ENCODE measurements around the gene TMEM89. TPM values are rescaled to one million over a fixed set of nuclear protein-coding genes. Genes with fewer than 3 reads are reported as not detected.

The TMEM89 gene
- polyA plus RNA-seq, 1 donor, result not detected

DNA sequence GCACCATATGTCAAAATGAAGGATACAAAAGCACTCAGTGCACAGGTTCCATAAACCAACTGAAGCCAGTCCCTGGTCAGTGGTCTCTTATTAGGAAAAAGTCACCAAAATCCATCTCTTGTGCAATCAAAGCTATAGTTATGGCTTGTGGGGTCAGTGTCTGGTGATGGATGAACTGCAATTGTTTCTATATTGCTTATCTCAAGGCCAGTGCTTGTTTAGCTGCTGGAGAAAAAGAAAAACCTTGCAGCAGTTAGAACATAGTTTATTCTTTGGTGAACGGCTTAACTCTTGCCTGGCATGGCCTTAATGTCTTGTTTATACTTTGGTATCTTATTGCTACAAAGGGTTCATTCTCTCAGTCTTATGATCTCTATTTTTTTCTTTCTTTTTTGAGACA is 9.3 kb downstream of the TMEM89 start:
- DNase-seq, result no peak

DNA sequence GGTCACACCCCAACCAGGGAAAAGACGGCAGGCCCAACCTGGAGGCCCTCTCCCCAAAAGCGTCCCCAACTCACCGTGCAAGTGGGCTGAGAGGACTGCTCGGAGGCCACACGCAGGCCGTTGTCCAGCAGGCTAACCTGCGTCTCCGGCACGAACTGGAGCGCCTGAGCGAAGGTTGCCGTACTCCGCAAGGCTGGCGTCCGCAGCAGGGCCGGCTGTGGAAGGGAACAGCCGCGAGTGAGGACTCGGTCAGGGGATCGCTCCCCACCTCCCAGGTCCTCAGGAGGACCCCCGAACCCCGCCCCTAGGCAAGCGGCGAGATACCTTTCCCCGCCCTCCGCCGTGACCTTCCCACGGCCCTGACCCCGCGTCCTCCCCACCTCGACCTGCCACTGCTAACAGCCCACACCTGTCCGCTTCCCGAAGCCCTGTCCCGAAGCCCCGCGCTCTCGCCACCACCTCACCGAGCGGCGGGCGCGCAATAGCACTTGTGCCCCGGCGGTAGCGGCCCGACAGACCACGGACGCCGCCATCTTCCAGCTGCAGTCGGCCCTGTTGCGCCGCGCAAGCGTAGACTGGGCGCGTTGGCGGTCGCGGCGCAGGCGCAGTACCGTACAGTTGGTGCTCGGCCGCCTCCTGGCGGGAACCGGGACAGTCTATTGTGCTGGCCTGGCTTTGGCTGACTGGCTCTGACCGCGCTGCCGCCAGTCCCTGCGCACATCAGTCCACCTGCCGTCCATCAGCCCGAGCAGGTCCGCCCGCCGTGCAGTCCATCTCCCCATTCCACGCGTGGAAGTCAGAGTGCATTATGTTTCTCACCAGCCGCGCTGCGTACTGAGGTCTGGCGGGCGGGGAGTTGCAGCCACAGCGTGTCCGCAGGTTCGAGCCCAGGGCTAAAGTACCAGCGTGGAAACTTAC is 12.2 kb downstream of the TMEM89 start, which contains the start of gene UQCRC1:
Gene UQCRC1, minus strand, starts transcription at position 559 of the 918 bp plus-strand sequence. Its CDS starts 26 bp downstream, at position 533.
- peak; percentile 90 for DNase-seq

DNA sequence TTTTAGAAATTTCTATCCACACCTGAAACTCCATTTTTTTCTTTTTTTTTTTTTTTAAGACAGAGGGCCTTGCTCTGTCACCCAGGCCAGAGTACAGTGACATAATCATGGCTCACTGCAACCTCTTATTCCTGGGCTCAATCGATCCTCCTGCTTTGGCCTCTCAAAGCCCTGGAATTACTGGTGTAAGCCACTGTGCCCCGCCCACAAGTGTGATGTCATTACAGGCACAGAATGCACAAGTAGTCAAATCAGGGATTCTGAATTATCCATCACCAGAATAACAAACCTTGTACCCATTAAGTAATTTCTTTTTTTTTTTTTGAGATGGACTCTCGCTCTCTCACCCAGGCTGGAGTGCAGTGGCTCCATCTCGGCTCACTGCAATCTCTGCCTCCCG is 14.1 kb downstream of the TMEM89 start:
- no peak for DNase-seq

DNA sequence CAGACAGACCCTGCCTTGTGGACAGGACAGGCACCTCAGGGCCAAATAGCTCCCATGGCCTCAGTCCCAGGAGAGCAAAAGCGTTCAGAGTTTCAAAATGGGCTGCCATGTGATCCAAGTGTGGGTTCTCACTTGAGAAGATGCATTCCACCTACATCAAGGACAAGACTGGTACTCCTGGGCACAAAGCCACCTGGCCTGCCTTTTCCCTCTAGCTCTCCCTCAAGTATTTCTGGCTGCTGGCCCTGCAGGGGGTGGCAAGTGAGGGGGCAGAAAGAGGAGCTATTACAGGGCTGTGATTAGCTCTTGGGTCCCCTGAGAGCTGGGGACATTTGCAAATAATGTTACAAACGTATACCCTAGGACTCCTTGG is 20.0 kb downstream of the TMEM89 start:
- no peak for DNase-seq

DNA sequence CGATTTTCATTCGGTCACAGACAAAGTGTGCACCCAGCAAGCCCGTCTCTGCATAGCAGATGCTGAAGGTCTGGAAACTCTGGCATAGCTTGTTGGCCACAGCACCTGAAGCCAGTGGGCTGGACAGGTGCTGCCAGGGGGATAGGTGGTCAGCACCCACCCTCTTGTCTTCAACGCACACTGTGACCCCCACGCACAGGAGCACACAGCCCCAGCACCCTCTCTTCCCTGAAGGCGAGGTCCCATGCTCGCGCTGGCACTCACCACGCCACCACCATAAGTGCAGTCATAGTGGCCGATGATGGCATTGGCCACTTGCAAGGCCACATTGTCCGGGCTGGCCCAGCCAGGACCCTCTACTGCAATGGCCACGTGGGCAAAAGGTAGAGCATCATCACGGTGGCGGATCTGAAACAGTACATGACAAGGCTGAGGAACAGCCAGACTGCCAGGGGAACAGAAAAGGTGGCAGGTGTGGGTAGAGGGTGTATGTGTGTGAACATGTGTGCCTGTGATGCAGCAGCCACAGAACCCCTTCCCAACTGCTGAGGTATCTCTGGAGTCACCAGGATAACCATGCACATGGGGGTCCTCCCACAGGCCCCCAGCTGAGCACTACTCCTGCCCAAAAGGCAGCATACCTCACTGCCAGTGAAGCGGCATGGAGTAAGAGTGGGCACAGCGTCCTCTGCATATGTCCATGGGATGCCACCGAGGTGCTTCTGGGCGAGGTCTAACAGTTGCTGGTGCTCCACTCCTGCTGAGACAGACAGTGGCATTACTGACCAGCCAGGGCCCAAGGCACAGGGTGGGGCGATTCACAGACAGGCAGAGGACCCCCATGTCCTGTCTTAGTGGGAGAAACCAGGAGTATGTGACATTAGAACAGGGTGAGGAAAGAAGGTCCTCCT is 20.6 kb downstream of the TMEM89 start:
- DNase-seq, result no peak

DNA sequence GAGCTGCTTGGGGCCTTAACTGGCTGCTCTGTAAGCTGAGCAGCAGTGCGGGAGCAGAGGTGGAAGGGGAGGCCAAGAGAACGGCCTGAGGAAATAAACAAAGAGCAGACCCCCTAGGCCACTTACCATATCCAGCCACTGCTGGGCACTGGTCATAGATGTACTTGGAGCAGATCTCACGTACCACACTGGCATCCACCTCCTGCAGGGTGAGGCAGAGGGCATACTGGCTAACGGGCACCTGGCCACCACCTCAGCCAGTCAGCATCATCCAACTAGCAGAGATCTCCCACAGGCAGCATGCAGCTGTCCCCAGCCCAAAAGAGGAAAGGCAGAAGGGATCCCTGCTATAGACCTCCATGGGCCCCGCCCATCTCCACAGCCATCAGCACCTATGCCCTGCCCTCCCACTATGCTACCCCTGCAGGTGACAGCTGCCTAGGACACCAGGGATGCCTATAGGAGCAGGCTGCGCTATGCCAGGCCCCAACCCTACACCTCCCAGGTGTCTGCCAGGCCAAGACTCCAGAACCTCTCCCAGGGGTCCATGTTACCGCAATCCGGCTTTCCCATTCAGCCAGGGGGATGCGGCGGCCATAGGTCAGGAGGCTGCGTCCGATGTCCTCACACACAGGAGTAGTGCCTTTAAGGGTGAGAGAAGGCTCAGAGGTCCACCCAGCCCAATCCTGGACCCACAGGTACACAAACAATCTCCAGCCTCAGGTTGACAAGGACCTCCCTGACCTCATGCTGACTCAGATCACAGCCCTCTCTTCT is 21.9 kb downstream of the TMEM89 start:
- no peak for DNase-seq

DNA sequence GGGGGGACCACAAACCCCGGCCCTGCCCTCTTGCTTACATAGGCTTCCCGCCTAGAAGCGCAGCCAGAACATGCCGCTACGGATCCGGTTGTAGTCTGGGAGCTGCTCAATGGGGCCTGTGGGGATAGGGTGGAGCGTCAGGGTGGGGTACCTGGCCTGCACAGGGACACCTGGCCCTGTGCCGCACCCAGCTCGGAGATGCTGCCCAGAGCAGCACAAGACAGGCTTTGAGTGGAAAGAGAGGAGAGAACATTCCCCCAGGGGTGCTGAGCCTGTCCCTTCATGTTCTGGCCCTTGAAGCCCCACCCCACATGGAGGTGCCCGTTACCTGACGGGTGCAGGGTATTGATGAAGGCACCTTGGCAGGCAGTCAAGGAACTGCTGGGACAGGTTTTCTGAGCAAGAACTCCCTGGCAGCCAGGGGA is 22.5 kb downstream of the TMEM89 start:
- no peak for DNase-seq

DNA sequence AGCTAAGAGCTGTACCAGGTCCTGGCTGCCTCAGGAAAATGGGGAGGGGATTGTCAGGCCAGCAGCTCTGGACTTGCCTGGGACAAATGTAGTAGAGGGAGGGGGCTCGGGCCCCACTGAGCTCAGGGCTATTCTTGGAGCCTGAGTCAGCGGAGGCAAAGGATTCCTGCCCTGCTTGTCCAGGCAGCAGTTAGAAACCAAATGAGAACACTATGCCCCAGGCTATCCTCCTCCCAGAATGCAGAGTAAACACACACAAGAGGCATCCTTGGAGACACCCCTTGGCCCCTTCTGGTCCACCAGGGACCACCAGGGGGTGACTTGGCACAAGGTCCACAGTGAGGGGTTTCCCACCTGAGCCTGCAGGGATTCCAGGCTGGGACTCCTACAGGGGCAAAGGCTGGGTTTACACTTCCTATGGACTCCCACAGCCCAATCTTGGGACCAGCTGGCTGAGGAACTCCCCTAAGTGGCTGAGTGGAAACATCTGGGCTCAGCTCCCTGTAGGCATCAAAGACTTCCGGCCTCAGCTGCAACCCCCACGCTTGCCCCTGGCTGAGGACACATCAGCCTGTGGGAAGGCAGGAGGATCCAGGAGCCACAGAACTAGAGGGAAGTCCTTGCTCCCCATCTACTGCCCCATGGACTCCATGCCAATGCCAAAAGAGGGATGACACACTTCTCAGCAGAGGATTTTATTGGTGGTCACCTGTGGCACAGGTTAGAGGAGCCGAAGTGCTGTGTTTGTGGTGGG is 23.1 kb downstream of the TMEM89 start:
- peak; percentile 84 for DNase-seq

DNA sequence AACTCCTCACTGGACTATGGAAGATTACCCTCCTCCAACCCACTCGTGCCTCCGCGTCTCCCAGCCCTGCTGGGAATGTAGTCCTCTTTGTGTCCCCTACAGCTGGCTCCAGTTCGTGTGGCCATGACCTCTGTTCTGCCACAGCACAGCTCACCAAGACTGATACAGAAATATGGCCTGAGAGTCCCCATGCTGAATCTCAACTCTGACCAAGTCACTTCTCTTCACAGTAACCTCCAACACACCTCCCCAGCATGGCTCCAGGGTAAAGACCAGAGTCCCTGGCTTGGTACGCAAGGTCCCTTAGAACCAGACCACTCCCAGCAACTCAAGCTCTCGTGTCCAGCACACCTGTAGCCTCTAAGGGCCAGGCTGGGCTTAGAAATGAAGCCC is 24.2 kb downstream of the TMEM89 start:
- DNase-seq, result no peak

DNA sequence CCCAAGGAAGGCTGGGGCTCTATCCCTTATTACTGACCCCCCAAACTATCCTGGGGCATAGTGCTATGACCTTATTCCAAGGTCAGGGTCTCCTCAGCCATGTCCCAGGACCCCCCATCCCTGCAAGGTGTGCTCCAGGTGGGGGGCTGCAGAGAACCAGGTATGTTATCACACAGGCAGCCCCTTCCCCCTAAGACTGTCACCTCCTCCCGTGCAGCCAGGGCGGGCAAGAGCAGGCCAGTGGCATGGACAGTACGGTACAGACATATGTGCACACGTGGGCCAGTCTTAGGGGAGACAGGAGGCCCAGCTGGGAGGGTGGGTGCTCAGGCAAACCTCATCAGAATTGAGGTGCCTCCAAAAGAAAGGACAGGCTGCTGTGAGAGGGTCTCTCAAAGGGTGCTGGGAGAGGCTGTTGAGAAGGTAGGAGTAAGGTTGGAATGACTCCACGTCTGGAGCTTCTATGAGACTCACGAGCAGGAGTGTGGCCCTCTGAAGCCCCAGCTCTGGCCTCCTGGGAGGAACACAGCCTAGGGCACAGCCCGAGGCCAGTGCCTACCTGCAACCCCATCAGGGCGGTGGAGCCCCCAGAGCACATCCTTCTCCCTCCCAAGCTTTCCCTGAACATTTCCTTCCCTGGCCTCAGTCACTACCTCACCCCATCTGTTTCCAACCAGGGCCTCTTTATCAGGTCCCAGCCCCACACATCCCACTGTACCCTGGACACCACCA is 24.7 kb downstream of the TMEM89 start:
- no peak for DNase-seq

DNA sequence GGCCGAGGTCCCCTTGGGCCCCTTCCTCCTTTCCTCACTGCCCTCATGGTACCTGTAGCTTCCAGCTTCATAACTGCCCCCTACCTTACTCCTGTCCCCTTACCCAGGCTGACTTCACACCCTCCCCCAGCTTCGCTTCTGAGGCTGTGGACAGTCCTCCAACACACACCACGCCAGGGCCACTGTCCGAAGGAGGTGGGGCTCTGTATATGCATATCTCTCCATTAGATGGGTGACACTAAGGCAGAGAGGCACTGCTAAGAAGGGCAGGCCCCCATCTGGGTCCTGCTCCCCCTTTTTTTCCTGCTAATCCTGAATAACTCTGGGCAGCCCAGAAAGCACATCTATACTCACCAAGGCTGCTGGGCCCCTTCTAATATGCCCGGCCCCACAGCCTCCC is 25.4 kb downstream of the TMEM89 start:
- no peak for DNase-seq

DNA sequence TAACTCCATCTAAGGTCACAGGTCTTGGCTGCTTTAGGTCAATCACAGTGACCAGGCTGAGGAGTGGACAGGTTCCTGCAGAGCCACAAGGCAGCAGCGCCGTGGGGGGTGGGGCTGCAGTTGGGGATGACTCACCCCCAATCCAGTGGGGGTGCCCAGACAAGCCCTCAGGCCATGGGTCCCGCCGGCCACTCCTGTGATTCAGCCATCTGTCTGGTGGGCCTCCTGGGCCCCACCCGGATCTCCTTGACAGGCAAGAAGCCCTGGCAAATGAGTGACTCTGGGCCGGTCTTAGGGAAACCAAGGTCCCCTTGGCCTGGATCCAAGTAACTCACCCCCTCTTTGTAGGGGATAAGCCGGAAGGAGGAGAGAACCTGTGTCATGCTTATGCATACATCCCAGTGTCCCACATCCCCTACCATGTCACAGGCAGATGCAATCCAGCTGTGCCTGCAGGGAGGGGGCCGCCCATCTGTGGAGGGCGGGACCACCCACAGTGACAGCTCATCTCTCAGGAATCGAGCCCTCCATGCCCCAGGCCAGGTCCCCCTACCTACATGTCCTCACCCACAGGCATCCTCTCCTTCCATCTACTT is 25.9 kb downstream of the TMEM89 start:
- DNase-seq, result peak; percentile 31

DNA sequence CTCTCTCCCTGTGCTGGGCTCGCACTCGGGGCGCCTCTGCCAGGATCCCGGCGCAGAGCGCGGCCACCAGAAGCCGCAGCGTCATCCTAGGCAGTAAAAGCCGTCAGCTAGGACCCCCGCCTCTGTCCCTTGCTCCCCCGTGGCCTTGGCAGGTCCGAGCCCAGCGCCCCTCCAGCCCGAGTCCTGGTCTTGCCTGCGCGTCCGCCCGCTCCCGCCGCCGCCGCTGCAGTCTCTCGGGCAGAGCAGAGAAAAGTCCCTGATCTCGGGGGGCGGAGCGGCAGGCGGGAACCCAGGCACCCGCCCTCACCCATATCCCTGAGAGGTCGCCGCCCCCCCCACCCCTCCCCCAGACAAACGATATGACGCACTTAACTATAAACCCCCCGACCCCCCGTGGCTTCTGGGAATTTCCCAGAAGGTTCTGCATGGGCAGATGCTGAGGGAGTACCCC is 26.5 kb downstream of the TMEM89 start, which contains the start of gene COL7A1:
Gene COL7A1, minus strand, starts transcription at position 255 of the 451 bp plus-strand sequence. Its CDS starts 170 bp downstream, at position 85.
- DNase-seq, result no peak

DNA sequence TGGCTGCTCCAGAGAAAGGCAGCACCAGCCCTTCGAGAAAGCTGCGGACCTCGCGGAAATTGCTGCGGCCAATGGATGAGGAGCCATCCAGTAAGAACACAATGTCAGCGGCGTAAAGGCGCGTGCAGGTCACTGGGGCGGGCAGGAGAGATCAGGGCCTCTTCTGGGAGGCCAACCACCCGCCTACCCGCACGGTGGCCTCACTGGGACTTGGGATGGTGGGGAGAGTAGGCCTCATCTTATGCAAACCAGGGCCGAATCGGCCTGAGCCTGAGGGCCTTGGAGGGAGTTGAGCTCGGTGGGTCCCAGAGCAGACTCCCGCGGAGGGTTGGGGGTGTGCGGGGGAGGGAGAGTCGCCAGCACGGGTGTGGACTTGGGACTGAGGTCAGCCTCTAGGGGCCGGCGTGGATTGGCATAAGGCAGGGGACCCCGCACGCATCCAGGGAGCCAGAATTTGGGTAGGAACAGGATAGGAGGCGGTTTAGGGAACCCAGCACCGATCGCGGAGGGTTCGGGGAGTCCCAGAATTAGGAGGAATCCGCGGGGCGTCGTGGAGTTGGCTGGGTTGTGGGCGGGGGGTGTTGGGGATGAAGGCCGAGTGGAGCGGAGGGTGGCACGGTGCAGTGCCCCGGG is 27.0 kb downstream of the TMEM89 start:
- no peak for DNase-seq

DNA sequence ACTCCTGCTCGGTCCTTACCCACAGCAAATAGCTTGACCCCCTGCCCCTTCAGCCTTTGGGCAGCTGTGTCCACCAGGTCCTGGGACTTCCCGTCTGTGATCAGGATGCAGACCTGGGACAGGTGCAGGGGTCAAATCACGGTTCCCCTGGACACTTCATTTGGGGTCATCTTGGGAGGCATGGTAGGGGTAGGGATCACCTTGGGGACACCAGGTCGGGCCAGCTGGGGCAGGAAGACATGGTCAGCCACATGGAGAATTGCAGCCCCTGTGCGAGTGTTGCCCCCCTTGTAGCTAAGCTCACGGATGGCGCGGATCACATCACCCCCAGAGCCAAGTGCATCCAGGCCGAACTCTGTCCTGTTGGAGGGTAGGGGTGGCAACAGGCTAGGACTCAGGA is 28.2 kb downstream of the TMEM89 start:
- DNase-seq, result no peak

DNA sequence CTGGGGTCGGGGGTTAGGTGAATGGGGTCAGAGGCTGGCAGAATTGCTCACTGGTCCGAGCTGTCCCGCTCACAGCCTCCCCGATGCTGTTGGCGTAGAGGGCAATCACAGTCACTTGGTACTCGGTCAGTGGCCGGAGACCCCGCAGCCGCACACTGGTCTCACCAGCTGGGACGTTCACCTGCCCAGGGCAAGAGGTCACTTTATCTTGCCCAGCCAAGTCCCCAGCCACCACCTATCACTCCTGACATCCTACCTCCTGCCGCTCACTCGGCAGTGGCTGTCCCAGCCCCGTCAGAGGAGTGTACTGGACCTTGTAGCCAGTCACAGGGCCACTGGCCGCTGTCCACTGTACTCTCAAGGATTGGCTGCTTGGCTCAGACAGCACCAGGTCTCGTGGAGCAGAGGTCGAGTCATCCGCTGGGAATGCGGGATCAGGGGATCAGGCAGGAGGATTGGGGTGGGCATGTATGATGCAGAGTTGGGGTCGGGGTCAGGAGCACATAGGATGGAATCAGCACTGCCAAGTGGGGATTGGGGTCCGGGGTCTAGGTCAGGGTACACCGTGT is 29.0 kb downstream of the TMEM89 start:
- DNase-seq, result no peak

DNA sequence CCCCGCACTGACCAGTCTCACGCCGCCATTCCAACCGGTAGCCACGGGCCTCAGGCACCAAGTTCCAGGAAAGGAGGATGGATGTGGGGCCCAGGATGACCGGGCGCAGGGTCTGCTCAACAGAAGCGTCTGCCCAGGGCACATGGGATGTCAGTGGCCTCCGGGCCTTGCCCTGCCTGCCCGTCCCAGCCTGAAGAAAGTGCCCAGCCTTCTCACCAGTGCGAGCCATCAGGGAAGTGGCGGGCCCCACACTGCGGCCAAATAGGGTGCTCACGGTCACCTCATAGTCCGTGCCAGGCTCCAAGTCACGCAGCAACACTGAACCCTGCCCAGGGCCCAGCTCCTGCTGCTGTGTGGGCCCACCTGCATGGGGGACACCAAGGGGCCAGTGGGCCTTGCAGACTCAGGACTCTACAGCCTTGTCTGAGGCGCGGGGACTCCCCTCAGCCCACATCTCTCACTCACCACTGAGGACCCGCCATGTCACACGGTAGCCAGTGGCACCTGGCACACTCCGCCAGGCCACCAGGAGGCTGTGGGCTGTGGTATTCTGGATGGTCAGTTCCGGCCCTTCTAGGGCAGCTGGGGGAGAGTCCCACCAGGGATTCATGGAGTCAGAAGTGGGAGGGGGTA is 29.6 kb downstream of the TMEM89 start:
- DNase-seq, result no peak

DNA sequence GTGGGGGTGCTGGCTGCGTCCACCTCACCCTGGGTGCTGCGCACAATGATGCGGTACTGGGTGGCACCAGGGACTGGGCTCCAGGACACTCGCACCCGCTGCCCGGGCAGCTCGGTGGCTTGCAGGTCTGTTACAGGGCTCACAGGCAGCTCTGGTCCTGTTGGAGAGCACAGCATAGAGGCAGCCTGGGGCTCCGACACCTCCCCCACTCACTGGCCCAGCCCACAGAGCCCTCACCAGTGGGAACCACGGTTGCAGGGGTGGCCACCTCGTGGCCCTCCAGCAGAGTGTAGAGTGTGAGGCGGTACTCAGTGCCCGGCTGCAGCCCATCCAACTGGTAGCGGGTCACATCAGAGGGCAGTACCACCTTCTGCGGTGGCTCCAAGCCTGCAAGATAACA is 30.1 kb downstream of the TMEM89 start:
- no peak for DNase-seq

DNA sequence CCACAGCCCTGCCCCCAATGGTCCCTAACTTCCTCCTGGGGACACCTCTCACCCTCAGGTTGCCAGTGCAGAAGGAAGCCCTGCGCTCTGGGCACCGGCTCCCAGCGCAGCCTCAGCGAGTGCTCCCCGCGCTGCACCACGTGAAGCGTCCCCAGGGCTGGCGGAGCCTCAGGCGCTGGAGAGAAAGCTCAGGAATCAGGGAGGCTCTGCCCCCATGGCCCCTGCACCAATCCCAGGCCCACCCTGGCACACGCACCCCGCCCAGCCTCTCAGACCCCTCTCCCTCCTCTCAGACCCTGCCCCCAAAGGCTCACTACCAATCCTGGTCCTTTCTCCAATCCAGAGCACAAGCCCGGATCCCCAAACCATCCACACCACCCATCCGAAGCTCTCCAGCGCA is 33.3 kb downstream of the TMEM89 start:
- no peak for DNase-seq
